SK-N-DZ (cell line): ENCODE results near the gene ICAM1.
A peak's percentile ranks its signal among the peaks of the same experiment; 100 is the strongest.
"Not testable (repeated sequence)": the region's sequence is repeated elsewhere in the genome, so short reads cannot be mapped to it uniquely, and the experiment has no call there.

ENCODE experiments used
- DNase-seq: peaks from one replicate; pipeline ENCODE4 v3.0.0-alpha.2; 2015; ENCODE audit warnings: low spot score

The ICAM1 gene

DNA sequence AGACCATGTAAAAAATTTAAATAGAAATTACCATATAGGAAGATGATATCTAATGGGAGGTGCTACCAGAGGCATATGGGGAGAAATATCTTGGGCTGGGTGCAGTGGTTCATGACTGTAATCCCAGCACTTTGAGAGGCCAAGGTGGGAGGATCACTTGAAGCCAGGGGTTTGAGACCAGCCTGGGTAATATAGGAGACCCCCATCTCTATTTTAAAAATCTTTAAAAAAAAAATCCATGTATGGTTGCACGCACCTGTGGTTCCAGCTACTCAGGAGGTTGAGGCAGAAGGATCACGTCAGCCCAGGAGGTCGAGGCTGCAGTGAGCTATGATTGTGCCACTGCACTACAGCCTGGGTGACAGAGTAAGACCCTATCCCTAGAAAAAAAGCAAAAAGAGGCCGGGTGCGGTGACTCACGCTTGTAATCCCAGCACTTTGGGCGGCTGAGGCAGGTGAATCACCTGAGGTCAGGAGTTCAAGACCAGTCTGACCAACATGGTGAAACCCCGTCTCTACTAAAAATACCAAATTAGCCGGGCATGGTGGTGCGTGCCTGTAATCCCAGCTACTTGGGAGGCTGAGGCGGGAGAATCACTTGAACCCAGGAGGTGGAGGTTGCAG is 29.0 kb upstream of the ICAM1 start:
- not testable (repeated sequence) for DNase-seq

DNA sequence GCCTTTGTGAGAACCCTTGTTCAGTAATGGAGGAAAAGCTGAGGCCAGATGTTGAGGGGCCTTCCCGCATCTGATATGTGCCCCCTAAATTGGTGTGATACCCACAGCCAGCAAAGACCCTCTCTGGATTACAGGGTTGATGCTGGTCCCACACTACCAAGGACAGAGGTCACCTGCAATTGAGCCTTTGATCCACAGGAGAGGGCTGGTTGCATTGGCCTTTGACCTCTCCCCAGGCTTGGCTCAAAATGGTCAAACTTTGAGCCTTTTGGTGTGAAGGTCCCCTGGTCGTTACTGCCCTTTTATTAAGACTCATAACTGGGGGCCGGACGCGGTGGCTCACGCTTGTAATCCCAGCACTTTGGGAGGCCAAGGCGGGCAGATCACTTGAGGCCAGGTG is 27.3 kb upstream of the ICAM1 start:
- no peak for DNase-seq

DNA sequence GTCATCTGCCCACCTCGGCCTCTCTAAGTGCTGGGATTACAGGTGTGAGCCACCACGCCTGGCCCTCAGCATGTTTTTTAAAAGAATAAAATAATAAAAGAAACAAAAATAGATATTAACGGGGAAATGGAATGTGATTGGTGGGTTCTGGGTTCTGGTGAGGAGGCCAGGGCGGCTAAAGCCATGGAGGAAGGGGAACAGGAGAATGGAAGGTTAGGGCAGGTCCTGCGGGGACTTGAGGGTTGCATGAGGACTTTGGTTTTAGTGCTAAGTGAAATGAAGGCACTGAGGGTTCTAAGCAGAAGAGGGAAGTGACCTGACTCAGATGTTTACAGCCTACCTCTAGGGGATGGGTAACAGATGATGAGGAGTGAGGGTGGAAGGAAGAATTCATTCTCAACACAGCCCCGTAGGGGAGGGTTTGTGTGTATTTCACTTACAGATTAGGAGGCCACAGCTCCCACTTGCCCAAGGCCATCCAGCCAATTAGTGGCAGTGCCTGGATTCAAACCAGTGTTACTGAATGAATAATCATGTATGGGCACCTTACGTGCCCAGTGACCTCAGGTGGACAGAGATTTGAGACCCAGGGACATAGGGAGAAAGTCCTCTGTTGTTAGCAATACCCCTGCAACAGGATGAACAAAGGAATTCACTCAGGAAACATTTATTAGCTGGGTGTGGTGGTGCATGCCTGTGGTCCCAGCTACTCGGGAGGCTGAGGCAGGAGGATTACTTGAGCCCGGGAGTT is 25.6 kb upstream of the ICAM1 start:
- no peak for DNase-seq

DNA sequence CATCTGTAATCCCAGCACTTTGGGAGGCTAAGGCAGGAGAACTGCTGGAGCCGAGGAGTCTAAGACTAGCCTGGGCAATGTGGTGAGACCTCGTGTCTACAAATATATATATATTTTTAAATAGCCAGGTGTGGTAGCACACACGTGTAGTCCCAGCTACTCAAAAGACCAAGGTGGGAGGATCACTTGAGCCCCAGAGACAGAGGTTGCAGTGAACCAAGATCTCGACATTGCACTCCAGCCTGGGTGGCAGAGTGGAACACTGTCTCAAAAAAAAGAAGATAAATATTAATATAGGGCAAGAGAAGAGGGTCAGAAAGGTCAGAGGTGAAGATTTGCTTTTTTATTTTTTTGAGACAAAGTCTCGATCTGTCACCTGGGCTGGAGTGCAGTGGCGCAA is 24.4 kb upstream of the ICAM1 start:
- no peak for DNase-seq

DNA sequence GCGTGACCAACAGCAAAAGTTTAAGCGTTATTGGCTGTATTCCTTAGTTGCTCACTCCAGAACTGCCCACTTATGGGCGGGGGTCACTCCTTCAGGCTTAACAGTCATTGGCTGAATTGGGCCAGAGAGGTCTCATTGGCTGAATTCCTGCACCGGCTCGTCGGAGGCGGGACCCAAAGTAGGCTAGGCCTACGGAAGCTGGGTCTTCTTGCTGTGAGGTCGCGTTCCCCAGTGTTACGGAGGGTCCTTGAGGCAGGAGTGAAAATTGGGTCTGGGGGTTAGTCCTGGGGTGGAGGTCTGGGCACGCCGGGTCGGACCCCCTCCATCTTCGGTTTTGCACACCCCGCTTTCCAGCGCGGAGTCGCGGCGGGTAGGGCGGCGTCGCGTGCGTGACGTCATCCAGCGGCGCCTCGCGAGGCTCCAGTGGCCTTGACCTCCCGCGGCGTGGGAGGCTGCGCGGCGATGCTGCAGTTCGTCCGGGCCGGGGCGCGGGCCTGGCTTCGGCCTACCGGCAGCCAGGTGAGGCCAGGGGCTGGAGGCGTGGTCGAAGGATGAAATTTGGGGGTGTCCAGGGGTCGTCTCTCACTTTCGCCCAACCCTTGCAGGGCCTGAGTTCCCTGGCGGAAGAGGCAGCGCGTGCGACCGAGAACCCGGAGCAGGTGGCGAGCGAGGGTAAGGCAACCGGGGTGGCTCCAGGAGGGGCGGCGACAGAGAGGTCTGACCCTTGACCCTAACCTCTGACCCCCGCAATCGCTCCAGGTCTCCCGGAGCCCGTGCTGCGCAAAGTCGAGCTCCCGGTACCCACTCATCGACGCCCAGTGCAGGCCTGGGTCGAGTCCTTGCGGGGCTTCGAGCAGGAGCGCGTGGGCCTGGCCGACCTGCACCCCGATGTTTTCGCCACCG is 18.9 kb upstream of the ICAM1 start, which contains the start of gene MRPL4:
Gene MRPL4, plus strand, starts transcription at position 423 of the 903 bp plus-strand sequence. Its CDS starts 40 bp downstream, at position 463.
- peak; percentile 99 for DNase-seq

DNA sequence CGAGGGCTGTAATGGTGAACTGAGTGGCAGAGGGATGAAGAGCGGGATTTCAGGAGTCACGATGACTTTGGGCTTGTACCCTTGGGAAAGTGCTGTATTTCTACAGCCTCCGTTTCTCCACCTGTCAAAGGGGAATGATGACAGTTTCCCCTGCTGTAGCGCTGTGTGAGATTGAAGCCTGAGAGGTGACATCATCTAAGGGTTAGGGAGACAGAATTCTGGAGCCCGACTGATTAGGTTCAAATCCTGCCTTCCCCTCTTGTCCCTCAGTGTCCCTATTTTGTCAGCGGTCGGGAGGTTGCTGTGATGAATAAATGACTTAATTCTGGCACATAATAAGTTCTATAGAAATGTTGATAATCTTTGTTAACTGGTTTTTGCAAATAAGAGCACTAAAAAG is 18.2 kb upstream of the ICAM1 start:
- DNase-seq = no peak

DNA sequence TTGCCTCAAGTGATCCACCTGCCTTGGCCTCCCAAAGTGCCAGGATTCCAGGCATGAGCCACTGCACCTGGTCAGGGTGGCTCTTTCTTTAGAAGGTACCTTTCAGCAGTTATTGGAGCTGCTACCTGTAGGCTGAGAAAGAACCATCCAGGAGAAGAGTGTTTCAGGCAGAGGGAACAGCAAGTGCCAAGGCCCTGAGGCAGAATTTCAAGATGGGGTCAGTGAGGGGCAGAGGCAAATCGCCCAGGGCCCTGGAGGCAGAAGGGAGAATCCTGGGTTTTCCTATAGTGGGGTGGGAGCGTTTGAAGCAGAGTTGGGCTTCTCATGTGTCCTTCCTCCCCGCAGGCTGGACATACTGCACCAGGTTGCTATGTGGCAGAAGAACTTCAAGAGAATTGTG is 16.7 kb upstream of the ICAM1 start:
- DNase-seq = no peak

DNA sequence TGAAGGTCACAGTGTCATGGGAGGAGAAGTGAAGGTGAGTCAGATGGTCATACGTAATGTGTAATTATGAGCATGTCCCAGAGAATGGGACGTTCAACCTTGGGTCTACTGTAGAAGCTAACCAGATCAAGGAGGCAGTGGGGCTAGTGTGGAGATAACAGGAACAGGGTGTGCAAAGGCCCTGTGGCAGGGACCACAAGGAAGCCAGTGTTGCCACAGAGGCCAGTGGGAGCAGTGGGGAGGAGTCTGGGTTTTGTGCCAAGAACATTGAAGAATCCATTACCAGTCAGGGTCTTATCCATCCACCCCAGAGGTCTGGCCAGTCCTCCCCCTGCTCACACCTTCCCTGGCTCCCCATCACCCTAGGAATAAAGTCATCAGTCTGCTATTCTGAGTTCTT is 15.6 kb upstream of the ICAM1 start:
- DNase-seq = no peak

DNA sequence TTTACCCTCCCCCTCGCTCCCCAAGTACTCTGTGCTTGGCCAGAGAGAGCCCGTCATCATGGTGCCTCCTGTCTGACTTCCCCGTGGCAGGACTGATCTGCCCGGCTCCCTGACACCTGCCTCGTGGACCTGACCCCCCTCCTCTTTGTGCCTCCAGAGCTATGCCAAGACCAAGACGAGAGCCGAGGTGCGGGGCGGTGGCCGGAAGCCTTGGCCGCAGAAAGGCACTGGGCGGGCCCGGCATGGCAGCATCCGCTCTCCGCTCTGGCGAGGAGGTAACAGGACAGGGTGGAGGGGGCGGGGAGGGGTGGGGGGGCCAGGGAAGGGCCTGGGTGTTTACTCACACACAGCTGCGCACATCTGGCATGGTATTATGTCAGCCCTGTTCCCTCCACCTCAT is 14.4 kb upstream of the ICAM1 start:
- DNase-seq = no peak

DNA sequence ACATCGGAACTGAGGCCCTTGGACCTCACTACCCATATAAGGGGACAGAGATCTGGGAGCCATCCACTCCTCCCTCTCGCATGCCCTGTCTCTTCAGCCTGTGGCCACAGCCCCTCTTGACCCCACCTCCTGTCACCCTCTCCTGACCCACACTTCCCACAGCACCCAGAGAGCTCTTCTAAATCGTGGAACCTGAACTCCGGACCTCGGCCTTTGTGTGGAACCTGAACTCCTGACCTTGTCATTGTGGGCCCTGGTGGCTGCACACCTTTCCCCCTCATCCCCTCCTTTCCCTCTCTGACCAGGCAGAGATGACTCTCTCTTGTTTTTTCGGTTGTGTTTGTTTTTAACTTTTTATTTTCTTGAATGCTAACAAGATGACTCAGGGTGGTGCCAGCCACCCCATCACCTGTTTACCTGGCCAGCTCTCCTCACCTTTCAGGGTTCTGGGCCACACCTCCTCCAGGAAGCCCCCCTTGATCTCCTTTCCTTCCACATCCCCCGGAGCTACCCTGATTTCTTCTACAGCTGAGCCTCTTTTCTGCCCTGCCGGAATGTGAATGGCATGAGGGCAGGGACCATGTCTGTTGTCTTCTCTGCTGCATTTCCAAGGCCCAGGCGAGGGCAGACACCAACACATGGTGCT is 13.8 kb upstream of the ICAM1 start:
- DNase-seq = no peak

DNA sequence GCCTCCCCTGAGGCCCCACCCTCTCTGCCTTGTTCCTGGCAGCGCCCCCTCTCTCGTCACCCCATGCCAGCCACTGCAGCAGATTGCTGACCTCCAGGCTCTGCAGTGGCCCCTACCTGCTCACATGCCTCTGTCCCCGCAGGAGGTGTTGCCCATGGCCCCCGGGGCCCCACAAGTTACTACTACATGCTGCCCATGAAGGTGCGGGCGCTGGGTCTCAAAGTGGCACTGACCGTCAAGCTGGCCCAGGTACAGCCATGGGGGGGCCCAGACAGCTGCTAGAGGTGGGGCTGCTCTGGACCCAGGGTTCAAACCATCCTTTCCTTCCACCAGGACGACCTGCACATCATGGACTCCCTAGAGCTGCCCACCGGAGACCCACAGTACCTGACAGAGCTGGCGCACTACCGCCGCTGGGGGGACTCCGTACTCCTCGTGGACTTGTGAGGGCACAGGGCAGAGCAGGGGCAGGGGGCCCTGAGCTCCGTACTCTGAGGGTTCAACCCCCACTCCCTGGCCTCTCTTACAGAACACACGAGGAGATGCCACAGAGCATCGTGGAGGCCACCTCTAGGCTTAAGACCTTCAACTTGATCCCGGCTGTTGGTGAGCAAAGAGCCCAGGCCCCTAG is 12.7 kb upstream of the ICAM1 start:
- DNase-seq = no peak

DNA sequence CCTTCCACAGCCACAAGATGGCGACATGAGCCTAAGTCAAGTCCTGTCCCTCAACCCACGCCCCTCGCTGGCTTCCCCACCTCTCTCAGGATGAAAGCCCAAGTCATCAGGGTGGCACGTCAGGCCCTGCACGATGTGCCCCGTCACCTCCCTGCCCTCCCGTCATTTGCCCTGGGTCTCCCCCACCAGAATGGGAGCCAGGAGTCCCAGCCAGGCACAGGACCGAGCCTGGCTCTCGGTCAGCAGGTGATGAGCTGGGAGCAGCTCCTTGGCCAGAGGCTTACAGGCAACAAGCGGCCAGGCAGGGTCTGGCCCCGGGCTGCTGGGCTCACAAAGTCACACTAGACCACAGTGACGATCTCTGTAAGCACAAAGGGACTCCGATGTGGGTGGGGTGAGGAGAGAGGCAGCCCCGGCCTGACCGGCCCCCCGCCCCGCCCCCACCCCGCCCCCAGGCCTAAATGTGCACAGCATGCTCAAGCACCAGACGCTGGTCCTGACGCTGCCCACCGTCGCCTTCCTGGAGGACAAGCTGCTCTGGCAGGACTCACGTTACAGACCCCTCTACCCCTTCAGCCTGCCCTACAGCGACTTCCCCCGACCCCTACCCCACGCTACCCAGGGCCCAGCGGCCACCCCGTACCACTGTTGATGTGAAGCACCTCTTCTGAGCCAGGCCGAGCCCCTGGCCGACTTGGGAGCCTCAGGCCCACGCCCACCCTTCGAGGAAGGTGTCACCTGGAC is 11.6 kb upstream of the ICAM1 start:
- peak; percentile 88 for DNase-seq

DNA sequence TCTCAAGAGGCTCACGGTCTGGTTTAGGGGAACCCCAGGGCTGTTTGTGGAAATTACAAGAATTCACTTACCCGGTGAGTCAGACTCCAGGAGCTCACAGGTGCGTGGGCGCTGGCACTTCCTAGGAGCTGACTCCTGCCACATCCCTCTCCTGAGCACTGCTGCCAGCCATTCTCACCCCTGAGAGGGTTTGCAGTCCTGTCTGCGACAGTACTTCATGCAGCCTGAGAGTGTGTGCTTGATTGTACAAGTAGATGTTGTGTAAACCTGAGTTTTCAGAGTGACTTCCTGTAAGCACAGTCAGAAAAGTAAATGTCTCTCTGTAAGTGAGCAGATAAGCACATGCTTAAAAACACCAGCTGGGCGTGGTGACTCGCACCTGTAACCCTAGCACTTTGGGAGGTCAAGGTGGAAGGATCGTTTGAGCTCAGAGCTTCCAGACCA is 10.8 kb upstream of the ICAM1 start:
- DNase-seq = no peak

DNA sequence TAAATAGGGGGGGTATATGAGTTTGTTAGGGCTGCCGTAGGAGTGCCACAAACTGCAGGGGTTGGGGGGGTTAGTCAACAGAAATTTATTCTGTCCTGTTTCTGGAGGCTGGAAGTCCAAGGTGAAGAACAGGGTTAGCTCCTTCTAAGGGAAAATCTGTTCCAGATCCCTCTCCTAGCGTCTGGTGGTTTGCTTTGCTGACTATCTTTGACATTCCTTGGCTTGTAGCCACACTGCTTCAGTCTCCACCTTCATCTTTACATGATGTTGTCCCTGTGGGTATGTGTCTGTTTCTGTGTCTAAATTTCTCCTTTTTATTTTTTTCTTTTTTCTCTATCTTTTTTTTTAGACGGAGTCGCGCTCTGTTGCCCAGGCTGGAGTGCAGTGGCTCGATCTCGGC is 8.1 kb upstream of the ICAM1 start:
- DNase-seq = no peak

DNA sequence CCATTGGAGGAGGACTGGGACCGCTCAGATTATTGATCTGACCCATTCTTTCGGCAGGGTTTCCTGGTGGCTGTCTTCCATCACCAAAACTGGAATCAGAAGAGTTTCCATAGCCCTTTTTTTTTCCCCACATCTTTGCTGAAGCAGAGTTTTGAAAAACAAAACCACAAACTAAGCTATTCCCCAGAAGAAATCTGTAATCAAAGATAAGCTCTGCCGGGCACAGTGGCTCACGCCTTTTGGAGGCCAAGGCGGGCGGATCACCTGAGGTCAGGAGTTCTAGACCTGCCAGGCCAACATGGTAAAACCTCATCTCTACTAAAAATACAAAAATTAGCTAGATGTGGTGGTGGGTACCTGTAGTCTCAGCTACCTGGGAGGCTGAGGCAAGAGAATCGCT is 4.2 kb upstream of the ICAM1 start:
- no peak for DNase-seq

DNA sequence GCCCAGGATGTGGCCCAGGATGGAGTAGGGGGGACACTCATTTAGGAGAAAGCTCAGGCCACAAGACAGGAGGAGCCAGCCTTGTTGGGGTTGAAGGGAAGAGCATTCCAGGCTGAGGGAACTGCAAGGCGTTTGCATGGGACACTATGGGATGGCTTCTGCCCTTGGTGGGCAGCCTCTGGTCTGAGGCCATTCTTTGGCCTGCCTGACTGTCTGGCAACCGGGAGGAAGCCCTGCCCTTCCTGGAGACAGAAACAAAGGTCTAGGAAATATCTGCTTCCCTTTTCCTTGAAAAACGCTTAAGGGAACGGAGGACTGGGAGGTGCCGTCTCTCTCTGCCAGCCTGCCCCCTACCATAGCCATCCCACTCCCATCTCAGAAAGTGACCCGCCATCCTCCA is 2.8 kb upstream of the ICAM1 start:
- no peak for DNase-seq

DNA sequence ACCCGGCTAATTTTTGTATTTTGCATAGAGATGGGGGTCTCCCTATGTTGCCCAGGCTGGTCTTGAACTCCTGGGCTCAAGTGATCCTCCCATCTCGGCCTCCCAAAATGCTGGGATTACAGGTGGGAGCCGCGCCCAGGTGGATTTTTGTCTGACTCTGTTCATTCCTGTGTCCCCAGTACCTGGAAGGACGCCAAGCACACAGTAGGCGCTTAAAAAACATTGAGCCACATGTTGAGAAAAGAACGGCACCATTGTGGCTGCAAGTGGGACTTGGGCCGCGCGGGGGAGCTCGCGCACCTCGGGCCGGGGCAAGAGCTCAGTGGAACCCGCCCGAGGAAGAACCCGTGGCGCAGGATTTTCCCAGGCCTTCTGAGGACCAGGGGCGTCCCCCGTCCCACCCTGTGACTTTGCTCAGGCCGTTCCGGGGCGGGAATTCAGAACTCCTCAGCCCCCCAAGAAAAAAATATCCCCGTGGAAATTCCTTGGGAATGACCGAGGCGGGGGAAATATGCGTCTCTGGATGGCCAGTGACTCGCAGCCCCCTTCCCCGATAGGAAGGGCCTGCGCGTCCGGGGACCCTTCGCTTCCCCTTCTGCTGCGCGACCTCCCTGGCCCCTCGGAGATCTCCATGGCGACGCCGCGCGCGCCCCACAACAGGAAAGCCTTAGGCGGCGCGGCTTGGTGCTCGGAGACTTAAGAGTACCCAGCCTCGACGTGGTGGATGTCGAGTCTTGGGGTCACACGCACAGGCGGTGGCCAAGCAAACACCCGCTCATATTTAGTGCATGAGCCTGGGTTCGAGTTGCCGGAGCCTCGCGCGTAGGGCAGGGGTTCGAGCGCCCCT is 1.4 kb upstream of the ICAM1 start:
- peak; percentile 60 for DNase-seq

DNA sequence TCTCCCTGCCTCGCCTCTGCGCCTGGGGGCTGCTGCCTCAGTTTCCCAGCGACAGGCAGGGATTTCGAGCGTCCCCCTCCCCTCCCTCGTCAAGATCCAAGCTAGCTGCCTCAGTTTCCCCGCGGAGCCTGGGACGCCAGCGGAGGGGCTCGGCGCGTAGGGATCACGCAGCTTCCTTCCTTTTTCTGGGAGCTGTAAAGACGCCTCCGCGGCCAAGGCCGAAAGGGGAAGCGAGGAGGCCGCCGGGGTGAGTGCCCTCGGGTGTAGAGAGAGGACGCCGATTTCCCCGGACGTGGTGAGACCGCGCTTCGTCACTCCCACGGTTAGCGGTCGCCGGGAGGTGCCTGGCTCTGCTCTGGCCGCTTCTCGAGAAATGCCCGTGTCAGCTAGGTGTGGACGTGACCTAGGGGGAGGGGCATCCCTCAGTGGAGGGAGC is 722 bp upstream of the ICAM1 start:
- no peak for DNase-seq

DNA sequence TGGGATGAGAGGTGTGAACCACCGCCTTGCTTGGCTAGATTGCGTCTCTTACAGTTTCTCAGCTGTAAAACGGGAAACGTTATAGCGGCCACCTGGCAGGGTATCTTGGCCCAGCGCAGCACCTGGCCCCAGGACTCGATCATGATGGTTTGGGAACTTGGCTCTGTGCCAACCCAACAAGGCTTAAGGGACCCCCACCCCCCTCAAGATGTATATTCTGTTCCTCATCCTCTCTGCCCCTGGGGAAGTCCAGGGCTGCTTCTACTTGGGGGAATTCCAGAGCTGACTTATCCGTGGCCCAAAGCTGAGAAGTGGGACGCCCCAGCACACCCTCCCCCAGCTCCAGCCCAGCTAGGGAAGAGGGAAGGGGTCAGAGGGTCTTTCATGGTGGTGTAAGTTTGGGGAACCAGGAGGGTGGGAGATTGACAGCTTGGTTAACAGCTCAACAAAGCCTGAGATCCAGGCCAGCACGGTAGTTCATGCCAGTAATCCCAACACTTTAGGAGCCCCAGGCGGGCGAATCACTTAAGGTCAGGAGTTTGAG is 695 bp downstream of the ICAM1 start:
- DNase-seq = no peak
